T-helper 2 cell treated with Interferon-gamma antibody and Interleukin-4, amounts not matched to agents 5 μg/mL and 100 μg/mL, for 36 hours (primary cell): ENCODE results near the gene TCL1A.
"Not testable (repeated sequence)": the region's sequence is repeated elsewhere in the genome, so short reads cannot be mapped to it uniquely, and the experiment has no call there.

ENCODE experiments used
- DNase-seq: peaks from one replicate; pipeline ENCODE4 v3.0.0; 2021; ENCODE audit warnings: low spot score
- H3K27ac Mint-ChIP-seq: one replicate; pipeline ENCODE4 v1.8.0; 2021; ENCODE audit warnings: mild to moderate bottlenecking, mixed read lengths
- H3K27me3 Mint-ChIP-seq: one replicate; pipeline ENCODE4 v1.8.0; 2021; ENCODE audit warnings: low read depth, mixed read lengths
- H3K36me3 Mint-ChIP-seq: one replicate; pipeline ENCODE4 v1.8.0; 2021; ENCODE audit warnings: low read depth, mixed read lengths
- H3K4me1 Mint-ChIP-seq: one replicate; pipeline ENCODE4 v1.8.0; 2021; ENCODE audit warnings: low read depth, mixed read lengths
- H3K4me3 Mint-ChIP-seq: one replicate; pipeline ENCODE4 v1.8.0; 2022; ENCODE audit warnings: mild to moderate bottlenecking, moderate library complexity, mixed read lengths
- H3K9me3 Mint-ChIP-seq: one replicate; pipeline ENCODE4 v1.8.0; 2021; ENCODE audit warnings: mixed read lengths

The TCL1A gene

GRCh38 chr14:95713596-95714371, at the start of gene TCL1A:
Gene TCL1A (minus strand): TSS chr14:95714125. CDS start chr14:95714066, 59 bp downstream.
- Mint-ChIP-seq H3K27me3 (peaks cover 14% of the 10 kb centered on the region), H3K4me1 (no peaks in the 10 kb centered on the region), H3K4me3 (no peak within 1 kb of the TSS), H3K36me3 (no peaks in the 10 kb centered on the region), H3K27ac (no peak within 1 kb of the TSS), H3K9me3 (no peaks in the 10 kb centered on the region)
- DNase-seq = no peak

GRCh38 chr14:95763032-95763431, 49.1 kb upstream of the TCL1A start:
- H3K36me3 Mint-ChIP-seq, H3K9me3 Mint-ChIP-seq, H3K27me3 Mint-ChIP-seq, H3K4me3 Mint-ChIP-seq, H3K27ac Mint-ChIP-seq, H3K4me1 Mint-ChIP-seq, DNase-seq: not testable (repeated sequence)

- Mint-ChIP-seq H3K9me3 (no peaks in the 10 kb centered on the region), H3K36me3 (no peaks in the 10 kb centered on the region), H3K27me3 (no peaks in the 10 kb centered on the region)
These were observed 47.5 kb upstream of the TCL1A start for GRCh38 chr14:95761436-95761835.

GRCh38 chr14:95760596-95760995, 46.7 kb upstream of the TCL1A start:
- Mint-ChIP-seq H3K4me3 (no peak overlapping the region), H3K27ac (no peak overlapping the region), H3K9me3 (no peaks in the 10 kb centered on the region), H3K4me1 (no peaks in the 10 kb centered on the region), H3K36me3 (no peaks in the 10 kb centered on the region), H3K27me3 (no peaks in the 10 kb centered on the region)
- no peak for DNase-seq

More at GRCh38 chr14:95761436-95761835, 47.5 kb upstream of the TCL1A start:
- no peaks in the 10 kb centered on the region for H3K4me1 Mint-ChIP-seq
- H3K27ac Mint-ChIP-seq = no peak overlapping the region
- no peak for DNase-seq
- H3K4me3 Mint-ChIP-seq = no peak overlapping the region

GRCh38 chr14:95759941-95760340, 46.0 kb upstream of the TCL1A start:
- no peak overlapping the region for H3K4me3 Mint-ChIP-seq
- no peaks in the 10 kb centered on the region for H3K36me3 Mint-ChIP-seq
- H3K27me3 Mint-ChIP-seq = no peaks in the 10 kb centered on the region
- H3K9me3 Mint-ChIP-seq = no peaks in the 10 kb centered on the region
- DNase-seq = no peak
- H3K4me1 Mint-ChIP-seq = no peaks in the 10 kb centered on the region
- no peak overlapping the region for H3K27ac Mint-ChIP-seq

- Mint-ChIP-seq H3K27ac (no peak overlapping the region), H3K36me3 (no peaks in the 10 kb centered on the region), H3K4me3 (no peak overlapping the region), H3K9me3 (no peaks in the 10 kb centered on the region), H3K4me1 (no peaks in the 10 kb centered on the region), H3K27me3 (no peaks in the 10 kb centered on the region)
- DNase-seq = no peak
These were observed 44.4 kb upstream of the TCL1A start for GRCh38 chr14:95758331-95758730.

- no peaks in the 10 kb centered on the region for H3K27me3 Mint-ChIP-seq
- no peak overlapping the region for H3K4me3 Mint-ChIP-seq
- no peak for DNase-seq
- H3K4me1 Mint-ChIP-seq = no peaks in the 10 kb centered on the region
- no peaks in the 10 kb centered on the region for H3K9me3 Mint-ChIP-seq
- no peaks in the 10 kb centered on the region for H3K36me3 Mint-ChIP-seq
- no peak overlapping the region for H3K27ac Mint-ChIP-seq
These were observed 42.8 kb upstream of the TCL1A start for GRCh38 chr14:95756751-95757150.

- Mint-ChIP-seq H3K27me3 (no peaks in the 10 kb centered on the region), H3K4me3 (no peak overlapping the region)
These were observed 42.2 kb upstream of the TCL1A start for GRCh38 chr14:95756127-95756526.

GRCh38 chr14:95741781-95742180, 27.9 kb upstream of the TCL1A start:
- Mint-ChIP-seq H3K9me3 (peaks cover 7% of the 10 kb centered on the region), H3K27ac (no peak overlapping the region), H3K36me3 (peaks cover 3% of the 10 kb centered on the region), H3K4me3 (no peak overlapping the region), H3K4me1 (peaks cover 4% of the 10 kb centered on the region), H3K27me3 (no peaks in the 10 kb centered on the region)
- DNase-seq = no peak

More at GRCh38 chr14:95756127-95756526, 42.2 kb upstream of the TCL1A start:
- no peak overlapping the region for H3K27ac Mint-ChIP-seq
- H3K9me3 Mint-ChIP-seq = no peaks in the 10 kb centered on the region
- no peaks in the 10 kb centered on the region for H3K4me1 Mint-ChIP-seq
- DNase-seq = no peak
- no peaks in the 10 kb centered on the region for H3K36me3 Mint-ChIP-seq

- no peak for DNase-seq
- Mint-ChIP-seq H3K36me3 (peaks cover 3% of the 10 kb centered on the region), H3K9me3 (peaks cover 7% of the 10 kb centered on the region), H3K27ac (no peak overlapping the region), H3K27me3 (no peaks in the 10 kb centered on the region), H3K4me1 (peaks cover 4% of the 10 kb centered on the region), H3K4me3 (no peak overlapping the region)
These were observed 27.1 kb upstream of the TCL1A start for GRCh38 chr14:95741038-95741490.

GRCh38 chr14:95739356-95739755, 25.4 kb upstream of the TCL1A start:
- H3K27ac Mint-ChIP-seq = no peak overlapping the region
- peaks cover 7% of the 10 kb centered on the region for H3K9me3 Mint-ChIP-seq
- H3K36me3 Mint-ChIP-seq = peaks cover 3% of the 10 kb centered on the region
- H3K27me3 Mint-ChIP-seq = peaks cover 2% of the 10 kb centered on the region
- no peak for DNase-seq
- H3K4me3 Mint-ChIP-seq = no peak overlapping the region
- H3K4me1 Mint-ChIP-seq = peaks cover 4% of the 10 kb centered on the region

GRCh38 chr14:95733212-95733611, 19.3 kb upstream of the TCL1A start:
- Mint-ChIP-seq H3K4me3 (no peak overlapping the region), H3K27me3 (peaks cover 6% of the 10 kb centered on the region), H3K9me3 (no peaks in the 10 kb centered on the region), H3K27ac (no peak overlapping the region), H3K36me3 (no peaks in the 10 kb centered on the region), H3K4me1 (no peaks in the 10 kb centered on the region)
- DNase-seq = no peak

GRCh38 chr14:95730126-95730525, 16.2 kb upstream of the TCL1A start:
- H3K36me3 Mint-ChIP-seq = no peaks in the 10 kb centered on the region
- no peak overlapping the region for H3K4me3 Mint-ChIP-seq
- no peaks in the 10 kb centered on the region for H3K4me1 Mint-ChIP-seq
- no peak overlapping the region for H3K27ac Mint-ChIP-seq
- no peaks in the 10 kb centered on the region for H3K9me3 Mint-ChIP-seq
- no peak for DNase-seq
- peaks cover 8% of the 10 kb centered on the region for H3K27me3 Mint-ChIP-seq

- DNase-seq, H3K4me3 Mint-ChIP-seq, H3K9me3 Mint-ChIP-seq, H3K27me3 Mint-ChIP-seq, H3K4me1 Mint-ChIP-seq, H3K27ac Mint-ChIP-seq, H3K36me3 Mint-ChIP-seq: not testable (repeated sequence)
These were observed 15.6 kb upstream of the TCL1A start for GRCh38 chr14:95729402-95730028.
